Ishikawa (cell line): ENCODE measurements around the gene SORCS3.

ENCODE experiments used
- EGR1 ChIP-seq: IDR thresholded peaks from 2 replicates; pipeline ENCODE4 v1.6.1; 2012
- EP300 ChIP-seq: IDR thresholded peaks from 2 replicates; pipeline ENCODE4 v1.6.1; 2012; ENCODE audit warnings: borderline replicate concordance
- FOXM1 ChIP-seq: IDR thresholded peaks from 2 replicates; pipeline ENCODE4 v1.6.1; 2012; ENCODE audit warnings: low read depth, borderline replicate concordance
- RAD21 ChIP-seq: IDR thresholded peaks from 2 replicates; pipeline ENCODE4 v1.6.1; 2012; ENCODE audit warnings: low read depth
- TF ChIP-seq, protein P1 (sequence below): IDR thresholded peaks from 2 replicates; pipeline ENCODE4 v1.6.1; 2012; ENCODE audit warnings: low read depth, mild to moderate bottlenecking
- TF ChIP-seq, protein P2 (sequence below): IDR thresholded peaks from 2 replicates; pipeline ENCODE4 v1.6.1; 2012

DNA sequence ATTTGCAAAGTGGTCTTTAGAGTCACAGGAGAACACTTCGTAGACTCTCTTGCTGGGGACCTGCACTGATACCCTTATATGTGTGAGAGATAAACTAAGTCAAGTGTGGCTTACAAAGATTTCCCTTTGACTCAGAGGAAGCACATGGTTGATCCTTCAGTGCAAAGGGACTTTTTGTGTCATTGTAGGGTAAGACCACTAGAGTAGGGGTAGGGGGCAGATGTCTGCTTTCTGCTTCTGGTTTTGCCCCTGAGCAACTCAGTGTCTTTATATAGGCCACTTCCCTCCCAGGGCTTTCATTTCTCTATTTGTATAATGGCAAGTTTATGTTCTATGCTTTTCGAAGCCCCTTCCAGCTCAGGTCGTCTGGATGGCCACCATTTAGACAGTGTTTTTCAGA is 281.7 kb downstream of the SORCS3 start:
- TF ChIP-seq, protein P1, sequence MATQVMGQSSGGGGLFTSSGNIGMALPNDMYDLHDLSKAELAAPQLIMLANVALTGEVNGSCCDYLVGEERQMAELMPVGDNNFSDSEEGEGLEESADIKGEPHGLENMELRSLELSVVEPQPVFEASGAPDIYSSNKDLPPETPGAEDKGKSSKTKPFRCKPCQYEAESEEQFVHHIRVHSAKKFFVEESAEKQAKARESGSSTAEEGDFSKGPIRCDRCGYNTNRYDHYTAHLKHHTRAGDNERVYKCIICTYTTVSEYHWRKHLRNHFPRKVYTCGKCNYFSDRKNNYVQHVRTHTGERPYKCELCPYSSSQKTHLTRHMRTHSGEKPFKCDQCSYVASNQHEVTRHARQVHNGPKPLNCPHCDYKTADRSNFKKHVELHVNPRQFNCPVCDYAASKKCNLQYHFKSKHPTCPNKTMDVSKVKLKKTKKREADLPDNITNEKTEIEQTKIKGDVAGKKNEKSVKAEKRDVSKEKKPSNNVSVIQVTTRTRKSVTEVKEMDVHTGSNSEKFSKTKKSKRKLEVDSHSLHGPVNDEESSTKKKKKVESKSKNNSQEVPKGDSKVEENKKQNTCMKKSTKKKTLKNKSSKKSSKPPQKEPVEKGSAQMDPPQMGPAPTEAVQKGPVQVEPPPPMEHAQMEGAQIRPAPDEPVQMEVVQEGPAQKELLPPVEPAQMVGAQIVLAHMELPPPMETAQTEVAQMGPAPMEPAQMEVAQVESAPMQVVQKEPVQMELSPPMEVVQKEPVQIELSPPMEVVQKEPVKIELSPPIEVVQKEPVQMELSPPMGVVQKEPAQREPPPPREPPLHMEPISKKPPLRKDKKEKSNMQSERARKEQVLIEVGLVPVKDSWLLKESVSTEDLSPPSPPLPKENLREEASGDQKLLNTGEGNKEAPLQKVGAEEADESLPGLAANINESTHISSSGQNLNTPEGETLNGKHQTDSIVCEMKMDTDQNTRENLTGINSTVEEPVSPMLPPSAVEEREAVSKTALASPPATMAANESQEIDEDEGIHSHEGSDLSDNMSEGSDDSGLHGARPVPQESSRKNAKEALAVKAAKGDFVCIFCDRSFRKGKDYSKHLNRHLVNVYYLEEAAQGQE = no peak
- TF ChIP-seq, protein P2, sequence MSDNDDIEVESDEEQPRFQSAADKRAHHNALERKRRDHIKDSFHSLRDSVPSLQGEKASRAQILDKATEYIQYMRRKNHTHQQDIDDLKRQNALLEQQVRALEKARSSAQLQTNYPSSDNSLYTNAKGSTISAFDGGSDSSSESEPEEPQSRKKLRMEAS = no peak
- TF ChIP-seq EGR1 = no peak
- TF ChIP-seq FOXM1 = no peak
- TF ChIP-seq EP300 = no peak
- TF ChIP-seq RAD21 = no peak
